Kidney tubule cell (primary cell): ENCODE measurements around the gene NKX2-3.

Source experiments
- DNase-seq: peaks from one replicate; pipeline ENCODE4 v3.0.0-alpha.2; 2018; ENCODE audit warnings: low spot score

Gene NKX2-3

GRCh38 chr10:99539120-99539519 is 6.4 kb downstream of the NKX2-3 start:
- DNase-seq: no peak

- DNase-seq: no peak
Observed at GRCh38 chr10:99539820-99540219, 7.1 kb downstream of the NKX2-3 start.

GRCh38 chr10:99540306-99540656 is 7.5 kb downstream of the NKX2-3 start:
- DNase-seq: no peak

GRCh38 chr10:99540657-99541531 is 8.2 kb downstream of the NKX2-3 start:
- DNase-seq: peak; percentile 30

- no peak for DNase-seq
Observed at GRCh38 chr10:99544322-99544721, 11.6 kb downstream of the NKX2-3 start.

GRCh38 chr10:99548041-99548530 is 15.3 kb downstream of the NKX2-3 start:
- no peak for DNase-seq

- peak; percentile 33 for DNase-seq
Observed at GRCh38 chr10:99551158-99551557, 18.4 kb downstream of the NKX2-3 start.

- no peak for DNase-seq
Observed at GRCh38 chr10:99551616-99552015, 18.9 kb downstream of the NKX2-3 start.

GRCh38 chr10:99555371-99555770 is 22.6 kb downstream of the NKX2-3 start:
- DNase-seq: no peak

GRCh38 chr10:99555825-99556523 is 23.2 kb downstream of the NKX2-3 start:
- no peak for DNase-seq

GRCh38 chr10:99557044-99557443 is 24.3 kb downstream of the NKX2-3 start:
- no peak for DNase-seq

- DNase-seq: no peak
Observed at GRCh38 chr10:99558708-99559107, 26.0 kb downstream of the NKX2-3 start.

- peak; percentile 41 for DNase-seq
Observed at GRCh38 chr10:99560277-99561126, 27.8 kb downstream of the NKX2-3 start.

GRCh38 chr10:99562631-99563030 is 29.9 kb downstream of the NKX2-3 start:
- DNase-seq: no peak

GRCh38 chr10:99564361-99564760 is 31.6 kb downstream of the NKX2-3 start:
- no peak for DNase-seq

- DNase-seq: no peak
Observed at GRCh38 chr10:99565166-99565565, 32.4 kb downstream of the NKX2-3 start.

- DNase-seq: no peak
Observed at GRCh38 chr10:99569253-99569939, 36.7 kb downstream of the NKX2-3 start.

- no peak for DNase-seq
Observed at GRCh38 chr10:99569961-99570360, 37.2 kb downstream of the NKX2-3 start.

- no peak for DNase-seq
Observed at GRCh38 chr10:99571816-99572215, 39.1 kb downstream of the NKX2-3 start.

- no peak for DNase-seq
Observed at GRCh38 chr10:99573790-99574189, 41.0 kb downstream of the NKX2-3 start.

- DNase-seq: no peak
Observed at GRCh38 chr10:99579971-99580370, 47.2 kb downstream of the NKX2-3 start.
